ENCODE measurements around the gene FGD6.
A peak's percentile ranks its signal among the peaks of the same experiment; 100 is the strongest.

FGD6 gene

GRCh38 chr12:95073698-95074520, 143.4 kb downstream of the FGD6 start:
- DNase-seq (ENCODE audit: low spot score), result no peak
- Histone ChIP-seq H3K4me3 (peak overlapping the region; percentile 99), H3K27ac (peak overlapping the region in 1 of 2 donors; percentile 93)
- peak; percentile 67 for TF ChIP-seq CTCF (IDR thresholded peaks at IDR 0.05)

GRCh38 chr12:95072900-95073697, 144.2 kb downstream of the FGD6 start, which contains the start of gene NR2C1:
NR2C1 (minus strand) TSS chr12:95073618; CDS start chr12:95067384, 6,234 bp downstream.
- TF ChIP-seq CTCF (IDR thresholded peaks at IDR 0.05), result no peak
- H3K4me3 ChIP-seq, result peak within 1 kb of the TSS; percentile 99

GRCh38 chr12:95070378-95070777, 146.9 kb downstream of the FGD6 start:
- no peak for DNase-seq (ENCODE audit: low spot score)
- no peak for TF ChIP-seq CTCF (IDR thresholded peaks at IDR 0.05)
- Histone ChIP-seq H3K27ac (no peak overlapping the region), H3K4me3 (no peak overlapping the region)

More at GRCh38 chr12:95072900-95073697, 144.2 kb downstream of the FGD6 start, which contains the start of gene NR2C1:
- peak within 1 kb of the TSS; percentile 93 to 94 for H3K27ac ChIP-seq
- DNase-seq (ENCODE audit: low spot score), result peak; percentile 94

GRCh38 chr12:95066091-95066855, 151.0 kb downstream of the FGD6 start:
- TF ChIP-seq CTCF (IDR thresholded peaks at IDR 0.05), result no peak
- DNase-seq (ENCODE audit: low spot score), result no peak
- Histone ChIP-seq H3K4me3 (no peak overlapping the region), H3K27ac (no peak overlapping the region)

- no peak overlapping the region for H3K27ac ChIP-seq
- no peak for DNase-seq (ENCODE audit: low spot score)
- no peak for TF ChIP-seq CTCF (IDR thresholded peaks at IDR 0.05)
- no peak overlapping the region for H3K4me3 ChIP-seq
Observed at GRCh38 chr12:95060951-95061350, 156.3 kb downstream of the FGD6 start.

- no peak for TF ChIP-seq CTCF (IDR thresholded peaks at IDR 0.05)
- no peak overlapping the region for H3K4me3 ChIP-seq
- DNase-seq (ENCODE audit: low spot score), result no peak
- no peak overlapping the region for H3K27ac ChIP-seq
Observed at GRCh38 chr12:95059984-95060383, 157.3 kb downstream of the FGD6 start.

Measured in coronary artery (tissue), 2 donors.